HG03460 (cell line): ENCODE results near the gene DOCK7.
A peak's percentile ranks its signal among the peaks of the same experiment; 100 is the strongest.
"Not testable (repeated sequence)": the region's sequence is repeated elsewhere in the genome, so short reads cannot be mapped to it uniquely, and the experiment has no call there.

Source experiments
- ATAC-seq: cut with Tn5 transposase; IDR thresholded peaks from one replicate; pipeline ENCODE4 v1.9.1; 2021; ENCODE audit not compliant: unreplicated experiment

DOCK7 gene

GRCh38 chr1:62687903-62688686 lies at the start of gene DOCK7:
DOCK7 (minus strand) TSS chr1:62688386; CDS start chr1:62688264, 122 bp downstream.
- ATAC-seq = peak; percentile 73

GRCh38 chr1:62735491-62736171 lies 47.4 kb upstream of the DOCK7 start:
- ATAC-seq = no peak

- ATAC-seq = no peak
Measured at GRCh38 chr1:62732331-62732730, 44.1 kb upstream of the DOCK7 start.

GRCh38 chr1:62728963-62729362 lies 40.8 kb upstream of the DOCK7 start:
- no peak for ATAC-seq

- ATAC-seq = no peak
Measured at GRCh38 chr1:62727656-62728407, 39.6 kb upstream of the DOCK7 start.

GRCh38 chr1:62726011-62726442 lies 37.8 kb upstream of the DOCK7 start:
- no peak for ATAC-seq

- no peak for ATAC-seq
Measured at GRCh38 chr1:62725255-62725654, 37.1 kb upstream of the DOCK7 start.

GRCh38 chr1:62724430-62724829 lies 36.2 kb upstream of the DOCK7 start:
- no peak for ATAC-seq

GRCh38 chr1:62723883-62724282 lies 35.7 kb upstream of the DOCK7 start:
- ATAC-seq = no peak

GRCh38 chr1:62722796-62723195 lies 34.6 kb upstream of the DOCK7 start:
- ATAC-seq = no peak

- no peak for ATAC-seq
Measured at GRCh38 chr1:62720946-62721554, 32.9 kb upstream of the DOCK7 start.

GRCh38 chr1:62718400-62718799 lies 30.2 kb upstream of the DOCK7 start:
- not testable (repeated sequence) for ATAC-seq

GRCh38 chr1:62717483-62717882 lies 29.3 kb upstream of the DOCK7 start:
- ATAC-seq = no peak

GRCh38 chr1:62716397-62716796 lies 28.2 kb upstream of the DOCK7 start:
- ATAC-seq = no peak

GRCh38 chr1:62712336-62713243 lies 24.4 kb upstream of the DOCK7 start:
- no peak for ATAC-seq

GRCh38 chr1:62707744-62708120 lies 19.5 kb upstream of the DOCK7 start:
- no peak for ATAC-seq

GRCh38 chr1:62706985-62707743 lies 19.0 kb upstream of the DOCK7 start:
- no peak for ATAC-seq

- ATAC-seq = not testable (repeated sequence)
Measured at GRCh38 chr1:62698161-62698560, 10.0 kb upstream of the DOCK7 start.

- ATAC-seq = not testable (repeated sequence)
Measured at GRCh38 chr1:62694479-62694878, 6.3 kb upstream of the DOCK7 start.
